Subcutaneous adipose tissue (tissue), 4 donors: ENCODE data around the gene SPIN1. TPM values are rescaled to one million over a fixed set of nuclear protein-coding genes. Genes with fewer than 3 reads are reported as not detected.

Experiments
- CTCF ChIP-seq: fragments of 450-650 bp; IDR thresholded peaks from one replicate; pipeline ENCODE4 v1.5.1; 2016; ENCODE audit warnings: low read depth, mild to moderate bottlenecking, control low read depth, antibody characterized with exemption, moderate library complexity
- total RNA-seq, 4 donors: library from RNA; depleted of rRNA; stranded (reverse); fragments of >200 nt; gene quantifications; one replicate each; pipeline ENCODE4 v1.1.0, GENCODE V29; 2016

Gene SPIN1
- total RNA-seq, 4 donors from 2014 or later: 55.5 to 67.1 (median 60.4) TPM

GRCh38 chr9:88481933-88482332 is 93.7 kb downstream of the SPIN1 start:
- no peak for TF ChIP-seq CTCF

GRCh38 chr9:88488166-88488565 is 99.9 kb downstream of the SPIN1 start:
- no peak for TF ChIP-seq CTCF

GRCh38 chr9:88494983-88495721 is 106.9 kb downstream of the SPIN1 start:
- no peak for TF ChIP-seq CTCF

- no peak for TF ChIP-seq CTCF
Measured at GRCh38 chr9:88497224-88497623, 109.0 kb downstream of the SPIN1 start.

GRCh38 chr9:88498880-88499279 is 110.6 kb downstream of the SPIN1 start:
- no peak for TF ChIP-seq CTCF

- TF ChIP-seq CTCF: no peak
Measured at GRCh38 chr9:88501086-88501485, 112.8 kb downstream of the SPIN1 start.

- TF ChIP-seq CTCF: no peak
Measured at GRCh38 chr9:88502552-88503034, 114.3 kb downstream of the SPIN1 start.
